Upper lobe of left lung (tissue), 4 donors: ENCODE measurements around the gene GABBR2.

Experiments
- EP300 ChIP-seq, 4 donors: sonication (generic); formaldehyde crosslinking; IDR thresholded peaks; one replicate each; pipeline ENCODE4 v1.5.1; 2017; ENCODE audit warnings: antibody characterized with exemption in 4 of 4, control low read depth in 2 of 4
- POLR2A ChIP-seq, 4 donors: fragments of 450-650 bp; IDR thresholded peaks; one replicate each; pipeline ENCODE4 v1.5.1; 2016 to 2017; ENCODE audit warnings: antibody characterized with exemption in 4 of 4, mild to moderate bottlenecking in 2 of 4
- POLR2AphosphoS5 ChIP-seq, 2 donors: sonication (generic); formaldehyde crosslinking; IDR thresholded peaks; one replicate each; pipeline ENCODE4 v1.5.1; 2017; ENCODE audit warnings: antibody characterized with exemption in 2 of 2
- TF ChIP-seq, protein P1 (sequence below), 6 experiments: fragments of 450-650 bp in 4 of 6; fragments of 200-600 bp in 2 of 6; sonication (generic) in 2 of 6; IDR thresholded peaks; one replicate each; pipeline ENCODE4 v1.5.1; 2016 to 2019; ENCODE audit warnings: antibody characterized with exemption in 6 of 6

DNA sequence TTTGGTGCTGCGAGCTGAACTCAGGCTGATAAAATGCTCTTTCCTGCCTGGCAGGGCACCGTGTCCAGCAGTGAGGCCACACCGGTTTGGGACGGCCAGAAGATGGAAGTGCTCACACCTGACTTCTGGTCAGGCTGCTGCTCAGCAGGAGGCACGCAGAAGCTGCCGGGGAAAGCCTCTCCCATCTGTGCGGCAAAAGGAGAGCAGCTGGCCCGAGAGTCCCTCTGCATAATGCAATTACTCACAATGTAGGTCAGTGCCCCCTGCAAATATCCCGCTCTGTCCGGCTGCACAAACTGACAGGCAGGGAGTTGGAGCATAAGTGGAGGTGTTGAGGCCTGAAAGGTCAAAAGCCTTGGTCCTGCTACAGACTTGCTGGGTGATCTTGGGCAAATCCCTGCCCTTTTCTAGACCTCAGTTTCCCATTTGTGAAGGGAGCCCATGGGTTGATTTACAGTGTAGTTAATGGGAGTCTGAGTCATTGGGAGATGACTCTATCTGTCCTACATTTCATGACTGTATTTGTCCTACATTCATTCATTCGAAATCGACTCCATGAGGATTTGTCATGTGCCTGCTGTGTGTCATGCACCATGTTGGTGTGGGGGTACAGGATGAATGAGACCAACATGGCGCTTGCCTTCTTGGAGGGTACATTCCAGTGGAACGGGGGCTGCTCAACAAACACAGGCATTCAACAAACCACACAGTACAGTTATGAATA is 391.4 kb downstream of the GABBR2 start:
- TF ChIP-seq, protein P1, sequence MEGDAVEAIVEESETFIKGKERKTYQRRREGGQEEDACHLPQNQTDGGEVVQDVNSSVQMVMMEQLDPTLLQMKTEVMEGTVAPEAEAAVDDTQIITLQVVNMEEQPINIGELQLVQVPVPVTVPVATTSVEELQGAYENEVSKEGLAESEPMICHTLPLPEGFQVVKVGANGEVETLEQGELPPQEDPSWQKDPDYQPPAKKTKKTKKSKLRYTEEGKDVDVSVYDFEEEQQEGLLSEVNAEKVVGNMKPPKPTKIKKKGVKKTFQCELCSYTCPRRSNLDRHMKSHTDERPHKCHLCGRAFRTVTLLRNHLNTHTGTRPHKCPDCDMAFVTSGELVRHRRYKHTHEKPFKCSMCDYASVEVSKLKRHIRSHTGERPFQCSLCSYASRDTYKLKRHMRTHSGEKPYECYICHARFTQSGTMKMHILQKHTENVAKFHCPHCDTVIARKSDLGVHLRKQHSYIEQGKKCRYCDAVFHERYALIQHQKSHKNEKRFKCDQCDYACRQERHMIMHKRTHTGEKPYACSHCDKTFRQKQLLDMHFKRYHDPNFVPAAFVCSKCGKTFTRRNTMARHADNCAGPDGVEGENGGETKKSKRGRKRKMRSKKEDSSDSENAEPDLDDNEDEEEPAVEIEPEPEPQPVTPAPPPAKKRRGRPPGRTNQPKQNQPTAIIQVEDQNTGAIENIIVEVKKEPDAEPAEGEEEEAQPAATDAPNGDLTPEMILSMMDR (IDR thresholded peaks at IDR 0.05) = no peak
- no peak for TF ChIP-seq POLR2A (IDR thresholded peaks at IDR 0.05)
- no peak for TF ChIP-seq EP300 (IDR thresholded peaks at IDR 0.05)
- TF ChIP-seq POLR2AphosphoS5 (IDR thresholded peaks at IDR 0.05) = no peak
